ENCODE measurements around the gene TBXAS1.
A peak's percentile ranks its signal among the peaks of the same experiment; 100 is the strongest.

Gene TBXAS1

GRCh38 chr7:140029072-140029471 lies 200.0 kb downstream of the TBXAS1 start:
- Histone ChIP-seq H3K9me3 (ENCODE audit: control insufficient read depth, low read length) (no peaks in the 10 kb centered on the region), H3K9ac (ENCODE audit: low read length) (no peak overlapping the region), H2BK120ac (ENCODE audit: low read depth, low read length) (no peak overlapping the region), H3K4me1 (ENCODE audit: control insufficient read depth, insufficient read depth, low read depth, low read length) (peaks cover 4% of the 10 kb centered on the region), H3K27ac (ENCODE audit: low read length, poor library complexity, severe bottlenecking) (no peak overlapping the region), H2AFZ (ENCODE audit: low read depth, low read length) (no peak overlapping the region), H4K8ac (ENCODE audit: low read length) (no peak overlapping the region), H2BK5ac (ENCODE audit: low read depth, low read length, poor library complexity, severe bottlenecking) (no peak overlapping the region), H3K4ac (ENCODE audit: low read depth in 1 of 2, low read length in 2 of 2) (no peak overlapping the region), H3K14ac (ENCODE audit: low read length in 2 of 2) (no peak overlapping the region), H2BK15ac (ENCODE audit: low read depth, poor library complexity, severe bottlenecking) (no peak overlapping the region), H3K4me2 (ENCODE audit: low read length, poor library complexity, severe bottlenecking) (no peak overlapping the region), H3K79me1 (replicated peaks; ENCODE audit: low read length, poor library complexity, severe bottlenecking) (no peaks in the 10 kb centered on the region), H3K4me3 (ENCODE audit: insufficient read depth in 1 of 2, low read depth in 1 of 2, low read length in 2 of 2) (no peak overlapping the region), H3K23ac (ENCODE audit: low read length in 2 of 2) (no peak overlapping the region), H3K27me3 (ENCODE audit: control insufficient read depth in 1 of 2, insufficient read depth in 1 of 2, low read length in 2 of 2) (no peaks in the 10 kb centered on the region), H2AK5ac (ENCODE audit: low read length, severe bottlenecking) (no peak overlapping the region), H2BK12ac (ENCODE audit: low read length in 2 of 2) (no peak overlapping the region), H3K18ac (ENCODE audit: low read depth in 1 of 2, low read length in 2 of 2) (no peak overlapping the region), H4K91ac (ENCODE audit: low read length) (no peak overlapping the region), H3K36me3 (ENCODE audit: control insufficient read depth in 1 of 2, insufficient read depth in 2 of 2, low read depth in 1 of 2, low read length in 2 of 2) (peaks cover 22 to 49% of the 10 kb centered on the region in 2 experiments)
- WGBS: no CpG with 5 or more reads among the region's 1 CpG
- no peak for DNase-seq

GRCh38 chr7:140031364-140031763 lies 202.3 kb downstream of the TBXAS1 start:
- Histone ChIP-seq H2AFZ (ENCODE audit: low read depth, low read length) (no peak overlapping the region), H2AK5ac (ENCODE audit: low read length, severe bottlenecking) (no peak overlapping the region), H3K9me3 (ENCODE audit: control insufficient read depth, low read length) (no peaks in the 10 kb centered on the region), H3K23ac (ENCODE audit: low read length in 2 of 2) (no peak overlapping the region), H3K9ac (ENCODE audit: low read length) (peak overlapping the region; percentile 42), H3K27ac (ENCODE audit: low read length, poor library complexity, severe bottlenecking) (no peak overlapping the region), H3K4me2 (ENCODE audit: low read length, poor library complexity, severe bottlenecking) (no peak overlapping the region), H3K27me3 (ENCODE audit: control insufficient read depth in 1 of 2, insufficient read depth in 1 of 2, low read length in 2 of 2) (no peaks in the 10 kb centered on the region), H2BK12ac (ENCODE audit: low read length in 2 of 2) (no peak overlapping the region), H4K8ac (ENCODE audit: low read length) (no peak overlapping the region), H2BK5ac (ENCODE audit: low read depth, low read length, poor library complexity, severe bottlenecking) (no peak overlapping the region), H4K91ac (ENCODE audit: low read length) (no peak overlapping the region), H3K18ac (ENCODE audit: low read depth in 1 of 2, low read length in 2 of 2) (no peak overlapping the region), H3K79me1 (replicated peaks; ENCODE audit: low read length, poor library complexity, severe bottlenecking) (no peaks in the 10 kb centered on the region), H3K4me3 (ENCODE audit: insufficient read depth in 1 of 2, low read depth in 1 of 2, low read length in 2 of 2) (no peak overlapping the region), H3K36me3 (ENCODE audit: control insufficient read depth in 1 of 2, insufficient read depth in 2 of 2, low read depth in 1 of 2, low read length in 2 of 2) (peaks cover 8 to 28% of the 10 kb centered on the region in 2 experiments), H2BK120ac (ENCODE audit: low read depth, low read length) (no peak overlapping the region), H3K14ac (ENCODE audit: low read length in 2 of 2) (no peak overlapping the region), H3K4me1 (ENCODE audit: control insufficient read depth, insufficient read depth, low read depth, low read length) (peaks cover 12% of the 10 kb centered on the region), H3K4ac (ENCODE audit: low read depth in 1 of 2, low read length in 2 of 2) (no peak overlapping the region), H2BK15ac (ENCODE audit: low read depth, poor library complexity, severe bottlenecking) (no peak overlapping the region)
- DNase-seq: no peak
- no CpG with 5 or more reads among the region's 1 CpG for WGBS

GRCh38 chr7:140033036-140033435 lies 204.0 kb downstream of the TBXAS1 start:
- WGBS: 78% methylated on average over 7 of the region's 8 CpGs

GRCh38 chr7:140033779-140034363 lies 204.8 kb downstream of the TBXAS1 start:
- Histone ChIP-seq H4K91ac (ENCODE audit: low read length) (no peak overlapping the region), H3K4me3 (ENCODE audit: insufficient read depth in 1 of 2, low read depth in 1 of 2, low read length in 2 of 2) (no peak overlapping the region)
- over 99% methylated on average over 10 of the region's 14 CpGs for WGBS

More at GRCh38 chr7:140033036-140033435, 204.0 kb downstream of the TBXAS1 start:
- Histone ChIP-seq H3K4me2 (ENCODE audit: low read length, poor library complexity, severe bottlenecking) (no peak overlapping the region), H3K36me3 (ENCODE audit: control insufficient read depth in 1 of 2, insufficient read depth in 2 of 2, low read depth in 1 of 2, low read length in 2 of 2) (peaks cover 9 to 26% of the 10 kb centered on the region in 2 experiments), H2BK12ac (ENCODE audit: low read length in 2 of 2) (no peak overlapping the region), H2BK15ac (ENCODE audit: low read depth, poor library complexity, severe bottlenecking) (no peak overlapping the region), H3K23ac (ENCODE audit: low read length in 2 of 2) (no peak overlapping the region), H3K27me3 (ENCODE audit: control insufficient read depth in 1 of 2, insufficient read depth in 1 of 2, low read length in 2 of 2) (no peaks in the 10 kb centered on the region), H3K18ac (ENCODE audit: low read depth in 1 of 2, low read length in 2 of 2) (no peak overlapping the region), H3K79me1 (replicated peaks; ENCODE audit: low read length, poor library complexity, severe bottlenecking) (no peaks in the 10 kb centered on the region), H3K4ac (ENCODE audit: low read depth in 1 of 2, low read length in 2 of 2) (no peak overlapping the region), H2BK5ac (ENCODE audit: low read depth, low read length, poor library complexity, severe bottlenecking) (no peak overlapping the region), H3K27ac (ENCODE audit: low read length, poor library complexity, severe bottlenecking) (no peak overlapping the region), H3K4me1 (ENCODE audit: control insufficient read depth, insufficient read depth, low read depth, low read length) (peaks cover 12% of the 10 kb centered on the region), H2AK5ac (ENCODE audit: low read length, severe bottlenecking) (no peak overlapping the region), H2AFZ (ENCODE audit: low read depth, low read length) (no peak overlapping the region), H3K4me3 (ENCODE audit: insufficient read depth in 1 of 2, low read depth in 1 of 2, low read length in 2 of 2) (no peak overlapping the region), H4K91ac (ENCODE audit: low read length) (no peak overlapping the region), H2BK120ac (ENCODE audit: low read depth, low read length) (no peak overlapping the region), H4K8ac (ENCODE audit: low read length) (no peak overlapping the region), H3K9ac (ENCODE audit: low read length) (peak overlapping the region; percentile 24), H3K9me3 (ENCODE audit: control insufficient read depth, low read length) (no peaks in the 10 kb centered on the region), H3K14ac (ENCODE audit: low read length in 2 of 2) (no peak overlapping the region)
- no peak for DNase-seq

More at GRCh38 chr7:140033779-140034363, 204.8 kb downstream of the TBXAS1 start:
- H2AFZ ChIP-seq (ENCODE audit: low read depth, low read length): no peak overlapping the region
- H3K36me3 ChIP-seq (ENCODE audit: control insufficient read depth in 1 of 2, insufficient read depth in 2 of 2, low read depth in 1 of 2, low read length in 2 of 2): peaks cover 10 to 26% of the 10 kb centered on the region in 2 experiments
- H3K27ac ChIP-seq (ENCODE audit: low read length, poor library complexity, severe bottlenecking): no peak overlapping the region
- H3K4me1 ChIP-seq (ENCODE audit: control insufficient read depth, insufficient read depth, low read depth, low read length): peaks cover 12% of the 10 kb centered on the region
- H3K79me1 ChIP-seq (replicated peaks; ENCODE audit: low read length, poor library complexity, severe bottlenecking): no peaks in the 10 kb centered on the region
- no peak overlapping the region for H2AK5ac ChIP-seq (ENCODE audit: low read length, severe bottlenecking)
- no peak overlapping the region for H2BK120ac ChIP-seq (ENCODE audit: low read depth, low read length)
- no peak overlapping the region for H3K4me2 ChIP-seq (ENCODE audit: low read length, poor library complexity, severe bottlenecking)
- no peak overlapping the region for H2BK15ac ChIP-seq (ENCODE audit: low read depth, poor library complexity, severe bottlenecking)
- no peak overlapping the region for H3K18ac ChIP-seq (ENCODE audit: low read depth in 1 of 2, low read length in 2 of 2)
- H2BK5ac ChIP-seq (ENCODE audit: low read depth, low read length, poor library complexity, severe bottlenecking): no peak overlapping the region
- H2BK12ac ChIP-seq (ENCODE audit: low read length in 2 of 2): no peak overlapping the region
- H3K23ac ChIP-seq (ENCODE audit: low read length in 2 of 2): no peak overlapping the region
- H3K4ac ChIP-seq (ENCODE audit: low read depth in 1 of 2, low read length in 2 of 2): no peak overlapping the region
- no peak overlapping the region for H3K14ac ChIP-seq (ENCODE audit: low read length in 2 of 2)
- peak overlapping the region; percentile 24 for H3K9ac ChIP-seq (ENCODE audit: low read length)
- no peaks in the 10 kb centered on the region for H3K27me3 ChIP-seq (ENCODE audit: control insufficient read depth in 1 of 2, insufficient read depth in 1 of 2, low read length in 2 of 2)
- H4K8ac ChIP-seq (ENCODE audit: low read length): no peak overlapping the region
- H3K9me3 ChIP-seq (ENCODE audit: control insufficient read depth, low read length): no peaks in the 10 kb centered on the region
- DNase-seq: no peak

Measured in mesenchymal stem cell (in vitro differentiated cells and primary cell).